IPS-NIHi11 (cell line): ENCODE measurements around the gene DCDC1.
"Not testable (repeated sequence)": the region's sequence is repeated elsewhere in the genome, so short reads cannot be mapped to it uniquely, and the experiment has no call there.

Source experiments
- DNase-seq: peaks from one replicate; pipeline ENCODE4 v3.0.0; 2012; ENCODE audit warnings: mixed read lengths, low spot score

DCDC1 gene

GRCh38 chr11:31328697-31329096 lies 40.8 kb downstream of the DCDC1 start:
- DNase-seq, result no peak

GRCh38 chr11:31327417-31327816 lies 42.1 kb downstream of the DCDC1 start:
- no peak for DNase-seq

- DNase-seq, result no peak
Observed at GRCh38 chr11:31326470-31327148, 42.9 kb downstream of the DCDC1 start.

GRCh38 chr11:31325160-31325559 lies 44.4 kb downstream of the DCDC1 start:
- no peak for DNase-seq

GRCh38 chr11:31323145-31323544 lies 46.4 kb downstream of the DCDC1 start:
- no peak for DNase-seq

- DNase-seq, result not testable (repeated sequence)
Observed at GRCh38 chr11:31321494-31321893, 48.0 kb downstream of the DCDC1 start.

- DNase-seq, result no peak
Observed at GRCh38 chr11:31303644-31304180, 65.8 kb downstream of the DCDC1 start.

GRCh38 chr11:31301549-31302510 lies 67.7 kb downstream of the DCDC1 start:
- DNase-seq, result no peak

- no peak for DNase-seq
Observed at GRCh38 chr11:31295308-31295707, 74.2 kb downstream of the DCDC1 start.

- DNase-seq, result not testable (repeated sequence)
Observed at GRCh38 chr11:31273527-31273926, 96.0 kb downstream of the DCDC1 start.

GRCh38 chr11:31267720-31268119 lies 101.8 kb downstream of the DCDC1 start:
- DNase-seq, result no peak

- no peak for DNase-seq
Observed at GRCh38 chr11:31264834-31265233, 104.7 kb downstream of the DCDC1 start.

- no peak for DNase-seq
Observed at GRCh38 chr11:31262761-31263160, 106.8 kb downstream of the DCDC1 start.

- DNase-seq, result no peak
Observed at GRCh38 chr11:31259797-31260196, 109.7 kb downstream of the DCDC1 start.

- DNase-seq, result no peak
Observed at GRCh38 chr11:31254415-31254814, 115.1 kb downstream of the DCDC1 start.

GRCh38 chr11:31248768-31249167 lies 120.8 kb downstream of the DCDC1 start:
- DNase-seq, result no peak

- no peak for DNase-seq
Observed at GRCh38 chr11:31247321-31247720, 122.2 kb downstream of the DCDC1 start.

- DNase-seq, result no peak
Observed at GRCh38 chr11:31246451-31247165, 122.9 kb downstream of the DCDC1 start.

- no peak for DNase-seq
Observed at GRCh38 chr11:31243706-31244105, 125.8 kb downstream of the DCDC1 start.

GRCh38 chr11:31240340-31240904 lies 129.1 kb downstream of the DCDC1 start:
- peak; percentile 22 for DNase-seq

GRCh38 chr11:31237819-31238760 lies 131.4 kb downstream of the DCDC1 start:
- DNase-seq, result peak; percentile 14
